NT2/D1 (cell line): ENCODE measurements around the gene LRMDA.

Experiments
- YY1 ChIP-seq: IDR thresholded peaks from 2 replicates; pipeline ENCODE4 v1.6.1; 2011; ENCODE audit not compliant: insufficient read length, insufficient read depth
- ZNF274 ChIP-seq: IDR thresholded peaks from 2 replicates; pipeline ENCODE4 v1.6.1; 2011; ENCODE audit warnings: mild to moderate bottlenecking, low read depth, low read length

DNA sequence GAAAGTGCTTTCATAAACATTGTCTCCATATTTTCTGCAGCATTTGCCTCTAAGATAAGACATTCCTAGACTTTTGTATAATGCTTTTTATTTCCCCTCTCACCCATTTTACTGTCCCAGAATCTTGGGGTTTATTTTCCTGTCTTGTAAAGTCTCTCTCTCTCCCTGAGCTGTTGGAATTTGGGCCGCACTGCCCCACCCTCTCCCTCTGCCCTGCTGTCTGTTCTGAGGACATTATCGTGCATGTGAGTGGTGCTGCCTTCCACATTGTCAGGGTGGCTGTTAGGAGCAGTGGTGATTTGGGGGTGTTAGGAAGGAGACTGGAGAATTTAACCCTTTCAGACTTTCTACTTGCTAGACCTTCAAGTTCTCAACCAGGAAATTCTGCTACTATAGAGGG, 16.7 kb downstream of the LRMDA start:
- TF ChIP-seq ZNF274 (no peak), YY1 (no peak)
